Epithelial cell of prostate (primary cell): ENCODE data around the gene COL11A2.

ENCODE experiments used
- DNase-seq: peaks from one replicate; pipeline ENCODE4 v3.0.0-alpha.2; 2011; ENCODE audit warnings: low read depth, low spot score
- H3K27ac ChIP-seq: fragments of 450-650 bp; 2 replicates; pipeline ENCODE4 v1.5.1; 2017; ENCODE audit warnings: mild to moderate bottlenecking

The COL11A2 gene

GRCh38 chr6:33173535-33174180 is 18.6 kb downstream of the COL11A2 start:
- no peak overlapping the region for H3K27ac ChIP-seq
- no peak for DNase-seq

GRCh38 chr6:33172688-33173534 is 19.4 kb downstream of the COL11A2 start:
- DNase-seq: no peak

GRCh38 chr6:33171880-33172687 is 20.2 kb downstream of the COL11A2 start:
- no peak for DNase-seq
- no peak overlapping the region for H3K27ac ChIP-seq

More at GRCh38 chr6:33172688-33173534, 19.4 kb downstream of the COL11A2 start:
- H3K27ac ChIP-seq: no peak overlapping the region

- no peak for DNase-seq
- no peak overlapping the region for H3K27ac ChIP-seq
These were observed 21.0 kb downstream of the COL11A2 start for GRCh38 chr6:33171016-33171879.

GRCh38 chr6:33170176-33171015 is 21.9 kb downstream of the COL11A2 start:
- no peak overlapping the region for H3K27ac ChIP-seq
- no peak for DNase-seq

- no peak for DNase-seq
- no peak overlapping the region for H3K27ac ChIP-seq
These were observed 22.7 kb downstream of the COL11A2 start for GRCh38 chr6:33169291-33170175.

GRCh38 chr6:33168639-33169038 is 23.6 kb downstream of the COL11A2 start:
- no peak overlapping the region for H3K27ac ChIP-seq
- DNase-seq: no peak

GRCh38 chr6:33168284-33168601 is 24.0 kb downstream of the COL11A2 start:
- DNase-seq: no peak
- no peak overlapping the region for H3K27ac ChIP-seq

- no peak for DNase-seq
- H3K27ac ChIP-seq: no peak overlapping the region
These were observed 24.6 kb downstream of the COL11A2 start for GRCh38 chr6:33167374-33168283.

- no peak for DNase-seq
- no peak overlapping the region for H3K27ac ChIP-seq
These were observed 25.5 kb downstream of the COL11A2 start for GRCh38 chr6:33166811-33167210.

- no peak overlapping the region for H3K27ac ChIP-seq
- DNase-seq: no peak
These were observed 25.9 kb downstream of the COL11A2 start for GRCh38 chr6:33166363-33166762.

- DNase-seq: no peak
These were observed 26.5 kb downstream of the COL11A2 start for GRCh38 chr6:33165581-33166258.

GRCh38 chr6:33164665-33165373 is 27.4 kb downstream of the COL11A2 start:
- no peak for DNase-seq

More at GRCh38 chr6:33165581-33166258, 26.5 kb downstream of the COL11A2 start:
- H3K27ac ChIP-seq: no peak overlapping the region

GRCh38 chr6:33164176-33164575 is 28.1 kb downstream of the COL11A2 start:
- DNase-seq: no peak
- no peak overlapping the region for H3K27ac ChIP-seq

More at GRCh38 chr6:33164665-33165373, 27.4 kb downstream of the COL11A2 start:
- no peak overlapping the region for H3K27ac ChIP-seq

- DNase-seq: no peak
- H3K27ac ChIP-seq: no peak overlapping the region
These were observed 28.7 kb downstream of the COL11A2 start for GRCh38 chr6:33163540-33163939.
